ENCODE measurements around the gene GUCY1A2.

The GUCY1A2 gene

GRCh38 chr11:106733635-106734034 lies 284.6 kb downstream of the GUCY1A2 start:
- ChIA-PET POLR2A (no interaction called here), CTCF (no interaction called here)
- no peak for DNase-seq (ENCODE audit: extremely low spot score)
- TF ChIP-seq CTCF (IDR thresholded peaks at IDR 0.05; ENCODE audit: control extremely low read depth, extremely low read depth, low read depth, missing control alignments) = no peak

- CTCF ChIA-PET = no interaction called here
- POLR2A ChIA-PET = no interaction called here
- no peak for TF ChIP-seq CTCF (IDR thresholded peaks at IDR 0.05; ENCODE audit: control extremely low read depth, extremely low read depth, low read depth, missing control alignments)
- DNase-seq (ENCODE audit: extremely low spot score) = no peak
These were observed 289.4 kb downstream of the GUCY1A2 start for GRCh38 chr11:106728859-106729258.

- ChIA-PET POLR2A (no interaction called here), CTCF (no interaction called here)
- TF ChIP-seq CTCF (IDR thresholded peaks at IDR 0.05; ENCODE audit: control extremely low read depth, extremely low read depth, low read depth, missing control alignments) = no peak
- no peak for DNase-seq (ENCODE audit: extremely low spot score)
These were observed 289.9 kb downstream of the GUCY1A2 start for GRCh38 chr11:106728379-106728778.

- CTCF ChIA-PET = interaction anchor here (1.5 kb wide), 1 partner anchor 51 kb away, joined by 3 read pairs; no protein-coding TSS in a partner anchor
- POLR2A ChIA-PET = no interaction called here
- TF ChIP-seq CTCF (IDR thresholded peaks at IDR 0.05; ENCODE audit: control extremely low read depth, extremely low read depth, low read depth, missing control alignments) = no peak
- DNase-seq (ENCODE audit: extremely low spot score) = no peak
These were observed 291.0 kb downstream of the GUCY1A2 start for GRCh38 chr11:106727256-106727655.

GRCh38 chr11:106724293-106724892 lies 293.9 kb downstream of the GUCY1A2 start:
- TF ChIP-seq CTCF (IDR thresholded peaks at IDR 0.05; ENCODE audit: control extremely low read depth, extremely low read depth, low read depth, missing control alignments) = no peak
- CTCF ChIA-PET = interaction anchor here (1.1 kb wide), 1 partner anchor 9 kb away, joined by 4 read pairs; no protein-coding TSS in a partner anchor
- no peak for DNase-seq (ENCODE audit: extremely low spot score)
- POLR2A ChIA-PET = no interaction called here

GRCh38 chr11:106723071-106723470 lies 295.2 kb downstream of the GUCY1A2 start:
- TF ChIP-seq CTCF (IDR thresholded peaks at IDR 0.05; ENCODE audit: control extremely low read depth, extremely low read depth, low read depth, missing control alignments) = no peak
- ChIA-PET POLR2A (no interaction called here), CTCF (interaction anchor here (1.0 to 1.1 kb wide), 2 partner anchors 8 to 12 kb away, joined by 3 to 4 read pairs; no protein-coding TSS in a partner anchor)
- DNase-seq (ENCODE audit: extremely low spot score) = no peak

Data from GM10248 (cell line).